Activated naive CD8-positive, alpha-beta T cell (primary cell): ENCODE results near the gene WDR59.
"Not testable (repeated sequence)": the region's sequence is repeated elsewhere in the genome, so short reads cannot be mapped to it uniquely, and the experiment has no call there.

ENCODE experiments used
- H3K27ac Mint-ChIP-seq: one replicate; pipeline ENCODE4 v1.8.0; 2021; ENCODE audit warnings: mixed read lengths
- H3K27me3 Mint-ChIP-seq: one replicate; pipeline ENCODE4 v1.8.0; 2021; ENCODE audit warnings: mixed read lengths
- H3K36me3 Mint-ChIP-seq: one replicate; pipeline ENCODE4 v1.8.0; 2021; ENCODE audit warnings: mixed read lengths
- H3K4me1 Mint-ChIP-seq: one replicate; pipeline ENCODE4 v1.8.0; 2021; ENCODE audit warnings: low read depth, mixed read lengths
- H3K4me3 Mint-ChIP-seq: one replicate; pipeline ENCODE4 v1.8.0; 2021; ENCODE audit warnings: mild to moderate bottlenecking, mixed read lengths
- H3K9me3 Mint-ChIP-seq: one replicate; pipeline ENCODE4 v1.8.0; 2021; ENCODE audit warnings: low read depth, mixed read lengths

Gene WDR59

GRCh38 chr16:74999609-75000480, 14.9 kb upstream of the WDR59 start:
- Mint-ChIP-seq H3K36me3 (no peaks in the 10 kb centered on the region), H3K27ac (peak overlapping the region; percentile 30), H3K9me3 (no peaks in the 10 kb centered on the region), H3K4me1 (peaks cover 10% of the 10 kb centered on the region), H3K27me3 (peaks cover 4% of the 10 kb centered on the region), H3K4me3 (peak overlapping the region; percentile 76)

- no peaks in the 10 kb centered on the region for H3K9me3 Mint-ChIP-seq
- H3K36me3 Mint-ChIP-seq, result no peaks in the 10 kb centered on the region
These were observed 14.3 kb upstream of the WDR59 start for GRCh38 chr16:74999219-74999608.

GRCh38 chr16:74998481-74999218, 13.7 kb upstream of the WDR59 start, which contains the start of gene ZNRF1:
Gene ZNRF1 (plus strand): TSS chr16:74999024. CDS start chr16:74999672, 648 bp downstream.
- Mint-ChIP-seq H3K36me3 (no peaks in the 10 kb centered on the region), H3K4me3 (peak within 1 kb of the TSS; percentile 84), H3K4me1 (peaks cover 10% of the 10 kb centered on the region), H3K27ac (peak within 1 kb of the TSS; percentile 62), H3K27me3 (peaks cover 4% of the 10 kb centered on the region), H3K9me3 (no peaks in the 10 kb centered on the region)

More at GRCh38 chr16:74999219-74999608, 14.3 kb upstream of the WDR59 start:
- Mint-ChIP-seq H3K4me3 (peak overlapping the region; percentile 65), H3K27ac (no peak overlapping the region), H3K27me3 (peaks cover 4% of the 10 kb centered on the region), H3K4me1 (peaks cover 10% of the 10 kb centered on the region)

GRCh38 chr16:74997042-74997491, 12.1 kb upstream of the WDR59 start:
- no peak overlapping the region for H3K4me3 Mint-ChIP-seq
- peaks cover 4% of the 10 kb centered on the region for H3K27me3 Mint-ChIP-seq
- no peak overlapping the region for H3K27ac Mint-ChIP-seq
- no peaks in the 10 kb centered on the region for H3K9me3 Mint-ChIP-seq
- no peaks in the 10 kb centered on the region for H3K36me3 Mint-ChIP-seq
- peaks cover 10% of the 10 kb centered on the region for H3K4me1 Mint-ChIP-seq

- H3K27ac Mint-ChIP-seq, result no peak overlapping the region
- peaks cover 4% of the 10 kb centered on the region for H3K27me3 Mint-ChIP-seq
- H3K4me3 Mint-ChIP-seq, result no peak overlapping the region
These were observed 11.1 kb upstream of the WDR59 start for GRCh38 chr16:74995986-74996385.

GRCh38 chr16:74991593-74992403, 6.9 kb upstream of the WDR59 start:
- H3K27me3 Mint-ChIP-seq, result peaks cover 2% of the 10 kb centered on the region
- no peaks in the 10 kb centered on the region for H3K4me1 Mint-ChIP-seq
- no peak overlapping the region for H3K27ac Mint-ChIP-seq
- H3K4me3 Mint-ChIP-seq, result no peak overlapping the region
- H3K9me3 Mint-ChIP-seq, result no peaks in the 10 kb centered on the region
- H3K36me3 Mint-ChIP-seq, result no peaks in the 10 kb centered on the region

More at GRCh38 chr16:74995986-74996385, 11.1 kb upstream of the WDR59 start:
- Mint-ChIP-seq H3K4me1 (peaks cover 10% of the 10 kb centered on the region), H3K36me3 (no peaks in the 10 kb centered on the region), H3K9me3 (no peaks in the 10 kb centered on the region)

- Mint-ChIP-seq H3K27ac (no peak overlapping the region), H3K9me3 (no peaks in the 10 kb centered on the region), H3K27me3 (no peaks in the 10 kb centered on the region), H3K4me1 (no peaks in the 10 kb centered on the region), H3K4me3 (no peak overlapping the region), H3K36me3 (no peaks in the 10 kb centered on the region)
These were observed 6.3 kb upstream of the WDR59 start for GRCh38 chr16:74991268-74991592.

- Mint-ChIP-seq H3K27ac (no peak overlapping the region), H3K27me3 (no peaks in the 10 kb centered on the region), H3K36me3 (no peaks in the 10 kb centered on the region), H3K4me3 (no peak overlapping the region), H3K9me3 (no peaks in the 10 kb centered on the region), H3K4me1 (no peaks in the 10 kb centered on the region)
These were observed 5.9 kb upstream of the WDR59 start for GRCh38 chr16:74990832-74991231.

GRCh38 chr16:74989864-74990263, 4.9 kb upstream of the WDR59 start:
- H3K27ac Mint-ChIP-seq, H3K4me3 Mint-ChIP-seq, H3K27me3 Mint-ChIP-seq, H3K9me3 Mint-ChIP-seq, H3K4me1 Mint-ChIP-seq, H3K36me3 Mint-ChIP-seq: not testable (repeated sequence)

GRCh38 chr16:74987027-74987681, 2.2 kb upstream of the WDR59 start:
- H3K36me3 Mint-ChIP-seq, result no peaks in the 10 kb centered on the region
- H3K9me3 Mint-ChIP-seq, result no peaks in the 10 kb centered on the region
- H3K4me3 Mint-ChIP-seq, result no peak overlapping the region
- no peaks in the 10 kb centered on the region for H3K27me3 Mint-ChIP-seq
- H3K27ac Mint-ChIP-seq, result no peak overlapping the region
- H3K4me1 Mint-ChIP-seq, result peaks cover 20% of the 10 kb centered on the region

GRCh38 chr16:74984194-74984528, 762 bp downstream of the WDR59 start:
- H3K9me3 Mint-ChIP-seq, result no peaks in the 10 kb centered on the region
- H3K4me1 Mint-ChIP-seq, result peaks cover 20% of the 10 kb centered on the region
- H3K36me3 Mint-ChIP-seq, result no peaks in the 10 kb centered on the region
- H3K4me3 Mint-ChIP-seq, result peak overlapping the region; percentile 93
- H3K27ac Mint-ChIP-seq, result peak overlapping the region; percentile 86
- H3K27me3 Mint-ChIP-seq, result no peaks in the 10 kb centered on the region

- Mint-ChIP-seq H3K27me3 (no peaks in the 10 kb centered on the region), H3K27ac (peak overlapping the region; percentile 16), H3K4me3 (no peak overlapping the region), H3K9me3 (no peaks in the 10 kb centered on the region), H3K36me3 (peaks cover 2% of the 10 kb centered on the region), H3K4me1 (peaks cover 20% of the 10 kb centered on the region)
These were observed 2.7 kb downstream of the WDR59 start for GRCh38 chr16:74982256-74982655.

GRCh38 chr16:74975591-74975990, 9.3 kb downstream of the WDR59 start:
- Mint-ChIP-seq H3K9me3 (no peaks in the 10 kb centered on the region), H3K4me1 (no peaks in the 10 kb centered on the region), H3K4me3 (no peak overlapping the region), H3K27ac (no peak overlapping the region), H3K36me3 (peaks cover 5% of the 10 kb centered on the region), H3K27me3 (no peaks in the 10 kb centered on the region)

- H3K4me3 Mint-ChIP-seq, result no peak overlapping the region
- H3K27ac Mint-ChIP-seq, result no peak overlapping the region
- H3K27me3 Mint-ChIP-seq, result no peaks in the 10 kb centered on the region
- peaks cover 4% of the 10 kb centered on the region for H3K4me1 Mint-ChIP-seq
- no peaks in the 10 kb centered on the region for H3K9me3 Mint-ChIP-seq
- H3K36me3 Mint-ChIP-seq, result peaks cover 4% of the 10 kb centered on the region
These were observed 11.6 kb downstream of the WDR59 start for GRCh38 chr16:74973304-74973703.
